Stimulated activated CD4-positive, alpha-beta T cell treated with anti-CD3 and anti-CD28 coated beads, Interleukin-2, amount 100 ng/mL, for 24 hours (primary cell): ENCODE measurements around the gene NFKBIA.
A peak's percentile ranks its signal among the peaks of the same experiment; 100 is the strongest.
"Not testable (repeated sequence)": the region's sequence is repeated elsewhere in the genome, so short reads cannot be mapped to it uniquely, and the experiment has no call there.

Source experiments
- DNase-seq, 2 donors: peaks; one replicate each; pipeline ENCODE4 v3.0.0-alpha.2; 2020

NFKBIA gene

GRCh38 chr14:35366521-35366976 lies 38.0 kb downstream of the NFKBIA start:
- DNase-seq: no peak

- DNase-seq: peak in 1 of 2 donors; percentile 47
Observed at GRCh38 chr14:35366056-35366451, 38.5 kb downstream of the NFKBIA start.

GRCh38 chr14:35365130-35366055 lies 39.2 kb downstream of the NFKBIA start:
- peak; percentile 81 for DNase-seq

- no peak for DNase-seq
Observed at GRCh38 chr14:35362911-35363374, 41.6 kb downstream of the NFKBIA start.

GRCh38 chr14:35362450-35362849 lies 42.1 kb downstream of the NFKBIA start:
- no peak for DNase-seq

GRCh38 chr14:35361141-35361480 lies 43.4 kb downstream of the NFKBIA start:
- DNase-seq: no peak

GRCh38 chr14:35359655-35360054 lies 44.9 kb downstream of the NFKBIA start:
- not testable (repeated sequence) for DNase-seq

GRCh38 chr14:35355981-35356841 lies 48.3 kb downstream of the NFKBIA start:
- peak; percentile 56 to 60 for DNase-seq

GRCh38 chr14:35355235-35355634 lies 49.3 kb downstream of the NFKBIA start:
- DNase-seq: not testable (repeated sequence)

- no peak for DNase-seq
Observed at GRCh38 chr14:35353409-35354172, 51.0 kb downstream of the NFKBIA start.

GRCh38 chr14:35352274-35353233 lies 52.0 kb downstream of the NFKBIA start:
- no peak for DNase-seq

- no peak for DNase-seq
Observed at GRCh38 chr14:35351897-35352273, 52.7 kb downstream of the NFKBIA start.
